Stimulated activated CD8-positive, alpha-beta memory T cell treated with anti-CD3 and anti-CD28 coated beads, Interleukin-15, amount 100 ng/mL, for 24 hours (primary cell): ENCODE measurements around the gene MAGEF1.

Source experiments
- DNase-seq: peaks from one replicate; pipeline ENCODE4 v3.0.0-alpha.2; 2020; ENCODE audit warnings: low read depth

The MAGEF1 gene

DNA sequence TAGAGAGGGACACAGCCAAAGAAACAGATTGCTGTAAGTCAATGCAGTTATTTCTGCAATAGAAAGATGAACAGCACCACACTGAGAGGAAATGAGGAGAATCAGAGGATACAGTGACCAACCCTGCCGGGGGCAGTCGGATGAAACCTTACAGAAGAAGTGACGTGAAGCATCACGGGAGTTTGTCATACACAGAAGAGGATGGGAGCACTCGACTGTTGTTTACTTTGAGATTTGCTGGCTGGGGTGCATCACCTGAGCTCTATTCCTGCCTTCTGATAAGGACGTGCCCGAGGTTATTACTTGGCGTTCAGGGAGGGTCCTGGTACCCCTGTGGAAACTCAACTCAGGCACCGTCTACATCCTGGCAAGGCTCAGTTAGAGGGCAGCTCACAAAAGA lies 45.4 kb downstream of the MAGEF1 start:
- DNase-seq, result no peak

DNA sequence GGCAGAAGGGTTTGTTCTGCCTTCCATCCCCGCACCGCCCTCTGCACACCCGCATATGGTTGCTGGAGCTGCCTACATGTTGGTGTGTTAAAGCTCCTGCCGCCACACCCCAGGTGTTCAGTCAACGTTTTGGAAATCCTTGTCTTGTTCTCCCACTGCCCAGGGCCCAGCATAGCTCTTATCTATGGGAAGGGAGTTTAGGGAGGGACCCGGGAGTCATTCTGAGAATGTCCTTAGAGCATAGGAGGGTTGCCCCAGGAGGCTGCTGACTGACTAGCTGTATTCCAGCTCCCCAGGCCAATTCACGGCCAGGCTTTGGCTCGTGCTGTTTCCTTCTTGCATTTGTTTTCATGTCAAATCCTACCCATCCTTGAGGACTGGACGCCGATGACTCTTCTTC lies 46.8 kb downstream of the MAGEF1 start:
- no peak for DNase-seq

DNA sequence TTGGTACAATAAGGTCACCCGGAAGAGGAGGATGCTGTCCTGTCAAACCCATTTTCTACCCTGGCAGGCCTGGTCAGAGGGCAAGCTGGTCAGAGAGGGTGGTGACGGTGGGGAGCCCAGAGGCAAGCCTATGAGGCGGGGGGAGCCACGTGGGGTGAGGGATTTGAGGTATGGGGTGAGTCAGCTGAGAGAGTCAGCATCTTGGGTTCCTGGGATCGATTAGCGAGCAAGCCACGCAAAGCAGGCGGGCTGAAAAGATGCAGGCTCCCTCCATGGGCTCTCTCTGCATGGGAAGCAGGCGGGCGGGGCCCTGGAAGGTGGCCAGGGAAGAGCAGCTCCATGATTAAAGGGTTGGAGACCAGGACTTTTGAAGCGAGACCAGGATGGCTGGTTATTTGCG lies 48.1 kb downstream of the MAGEF1 start:
- DNase-seq, result no peak

DNA sequence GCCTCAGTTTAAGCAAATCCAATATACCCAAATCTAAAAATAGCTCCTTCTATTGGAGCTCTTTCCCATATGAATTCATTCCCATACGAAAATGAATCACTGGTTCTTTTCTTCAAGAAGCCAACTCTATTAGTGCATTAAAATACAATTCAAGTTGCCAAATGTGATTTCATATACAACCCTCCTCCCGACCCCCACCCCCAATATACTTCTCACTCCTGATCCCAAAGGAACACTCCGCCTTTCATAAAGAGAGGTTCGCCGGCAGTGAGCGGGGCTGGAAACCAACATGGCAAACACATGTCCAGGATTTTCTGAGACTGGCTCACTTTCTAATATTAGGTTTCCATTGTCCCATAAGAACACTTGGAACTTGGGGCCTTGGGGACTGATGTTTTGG lies 48.5 kb downstream of the MAGEF1 start:
- DNase-seq, result no peak

DNA sequence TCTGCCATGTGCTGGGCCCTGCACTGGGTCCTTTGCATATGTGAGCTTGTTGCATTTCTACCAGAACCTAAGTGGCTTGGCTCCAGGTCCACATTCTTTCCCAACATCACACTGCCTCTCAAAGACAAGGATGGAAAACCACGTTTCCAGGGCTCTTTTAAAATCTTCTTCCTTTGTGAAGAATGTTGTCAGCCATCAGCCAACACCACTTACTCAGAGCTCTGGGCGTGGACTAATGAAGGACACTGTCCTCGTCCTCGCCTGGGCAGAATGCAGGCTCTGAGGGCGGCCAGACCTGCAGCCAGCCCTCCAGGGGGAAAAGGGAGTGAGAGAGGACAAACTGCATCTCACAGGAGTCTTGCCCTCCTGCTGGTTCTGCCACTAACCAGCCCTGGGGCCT lies 49.7 kb downstream of the MAGEF1 start:
- DNase-seq, result no peak

DNA sequence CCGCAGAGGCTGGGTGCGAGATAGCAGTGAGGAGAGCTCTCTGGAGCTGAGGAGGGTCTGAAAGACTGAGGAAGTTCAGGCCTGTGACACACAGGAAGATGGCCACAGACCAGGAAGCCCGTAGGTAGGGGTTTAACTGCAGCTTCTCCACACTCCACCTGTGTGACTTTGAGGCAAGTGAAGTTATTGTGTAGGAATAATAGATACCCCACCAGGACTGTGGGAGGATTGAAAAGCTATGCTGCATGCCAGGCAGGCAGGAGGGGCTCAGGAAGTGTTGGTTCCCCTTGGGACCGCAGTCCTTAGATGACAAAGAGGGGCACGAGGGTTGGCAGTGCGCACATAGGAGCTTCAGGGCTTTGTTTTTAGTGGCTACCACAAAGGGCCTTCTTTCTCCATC lies 50.9 kb downstream of the MAGEF1 start:
- no peak for DNase-seq
